ENCODE measurements around the gene SLC9A8. TPM values are rescaled to one million over a fixed set of nuclear protein-coding genes. Genes with fewer than 3 reads are reported as not detected.

The SLC9A8 gene
- polyA plus RNA-seq, 1 experiment = 2.3 TPM

DNA sequence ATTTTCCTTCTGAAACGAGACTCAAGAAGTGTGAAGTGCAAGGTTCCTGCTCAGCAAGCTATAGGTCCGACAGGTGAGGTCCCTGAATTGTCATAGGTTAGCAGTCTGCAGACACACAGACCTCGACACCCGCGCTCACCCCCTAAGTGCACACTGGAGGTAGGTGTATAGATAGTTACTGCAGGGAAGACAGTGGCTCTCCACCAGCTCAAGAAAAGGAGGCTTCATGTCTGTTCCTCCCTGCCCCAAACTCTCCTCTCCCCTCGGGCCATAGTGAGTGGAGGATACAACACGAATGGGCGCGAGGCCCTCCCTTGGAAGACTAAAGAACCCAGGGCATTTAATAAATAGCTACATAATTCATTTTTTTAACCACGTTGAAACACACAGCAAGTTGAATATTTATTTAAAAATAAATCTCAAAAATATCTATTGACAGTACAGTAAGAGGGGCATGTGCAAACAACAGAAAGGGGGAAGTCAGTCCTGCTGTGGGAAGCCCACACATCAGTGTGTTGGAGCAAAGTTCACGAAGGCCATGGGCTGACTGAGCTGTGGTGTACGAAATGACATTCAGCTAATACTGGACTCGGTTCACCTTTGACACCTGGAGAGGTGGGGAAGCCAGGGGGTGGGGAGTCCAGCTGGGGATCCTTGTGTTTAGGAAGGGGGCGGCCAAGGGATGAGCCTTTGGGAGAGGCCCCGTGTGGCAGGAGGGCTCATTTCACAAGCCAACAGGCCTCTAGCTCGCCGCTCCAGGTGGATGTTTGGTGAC lies 92.0 kb downstream of the SLC9A8 start:
- H3K4me3 ChIP-seq (ENCODE audit: low read depth, low read length) = no peak overlapping the region
- no peaks in the 10 kb centered on the region; the same call in 1 of the 2 replicates for H3K9me3 ChIP-seq (ENCODE audit: control insufficient read depth, insufficient read depth, low read length)
- CTCF ChIA-PET = interaction anchor here (1.6 kb wide), 1 partner anchor 16 kb away, joined by 7 read pairs; no protein-coding TSS in a partner anchor
- no peak for DNase-seq (ENCODE audit: low read depth, low spot score)
- no peak overlapping the region for H3K27ac ChIP-seq (ENCODE audit: low read depth, low read length)
- POLR2A ChIA-PET = no interaction called here
- H3K27me3 ChIP-seq (ENCODE audit: control insufficient read depth, insufficient read depth, low read length) = no peaks in the 10 kb centered on the region
- TF ChIP-seq, protein P1, sequence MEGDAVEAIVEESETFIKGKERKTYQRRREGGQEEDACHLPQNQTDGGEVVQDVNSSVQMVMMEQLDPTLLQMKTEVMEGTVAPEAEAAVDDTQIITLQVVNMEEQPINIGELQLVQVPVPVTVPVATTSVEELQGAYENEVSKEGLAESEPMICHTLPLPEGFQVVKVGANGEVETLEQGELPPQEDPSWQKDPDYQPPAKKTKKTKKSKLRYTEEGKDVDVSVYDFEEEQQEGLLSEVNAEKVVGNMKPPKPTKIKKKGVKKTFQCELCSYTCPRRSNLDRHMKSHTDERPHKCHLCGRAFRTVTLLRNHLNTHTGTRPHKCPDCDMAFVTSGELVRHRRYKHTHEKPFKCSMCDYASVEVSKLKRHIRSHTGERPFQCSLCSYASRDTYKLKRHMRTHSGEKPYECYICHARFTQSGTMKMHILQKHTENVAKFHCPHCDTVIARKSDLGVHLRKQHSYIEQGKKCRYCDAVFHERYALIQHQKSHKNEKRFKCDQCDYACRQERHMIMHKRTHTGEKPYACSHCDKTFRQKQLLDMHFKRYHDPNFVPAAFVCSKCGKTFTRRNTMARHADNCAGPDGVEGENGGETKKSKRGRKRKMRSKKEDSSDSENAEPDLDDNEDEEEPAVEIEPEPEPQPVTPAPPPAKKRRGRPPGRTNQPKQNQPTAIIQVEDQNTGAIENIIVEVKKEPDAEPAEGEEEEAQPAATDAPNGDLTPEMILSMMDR (IDR thresholded peaks at IDR 0.05; ENCODE audit: low read depth, low read length) = no peak

DNA sequence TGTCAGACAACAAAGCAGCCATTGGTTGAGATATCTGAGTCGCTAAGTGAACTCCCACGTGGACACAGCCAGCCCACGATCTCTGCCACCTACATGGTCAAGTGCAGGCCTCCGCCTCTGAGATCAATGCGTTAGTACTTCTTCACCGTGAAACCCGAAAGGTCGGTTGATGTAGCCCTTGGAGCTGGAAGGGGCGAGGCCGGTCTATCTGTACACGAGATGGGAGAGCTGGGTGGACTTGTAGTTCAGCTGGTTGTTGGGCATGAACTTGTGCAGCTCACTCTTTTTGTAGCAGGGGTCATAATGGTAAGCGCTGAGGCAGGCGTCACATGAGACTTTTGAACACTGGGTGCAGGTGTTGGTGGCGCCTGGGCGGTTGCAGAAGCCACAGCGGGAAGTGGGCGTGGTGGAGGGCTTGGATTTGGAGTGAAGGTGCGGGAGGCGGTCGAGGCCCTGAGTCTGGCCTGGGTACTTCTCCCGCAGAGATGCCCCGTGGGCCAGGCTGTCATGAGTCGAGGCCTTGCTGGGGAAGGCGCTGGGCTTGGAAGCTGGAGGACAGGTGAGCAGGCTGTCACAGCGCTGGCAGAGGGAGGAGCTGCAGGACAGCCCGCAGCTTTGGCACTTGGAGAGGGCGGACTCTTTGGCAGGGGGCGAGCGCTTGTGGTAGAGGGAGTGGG lies 92.9 kb downstream of the SLC9A8 start:
- ChIA-PET CTCF (interaction anchor here (2.0 kb wide), 1 partner anchor 17 kb away, joined by 5 read pairs; no protein-coding TSS in a partner anchor), POLR2A (no interaction called here)

GRCh38 chr20:49906101-49906604 lies 93.5 kb downstream of the SLC9A8 start:
- TF ChIP-seq, protein P1 (IDR thresholded peaks at IDR 0.05; ENCODE audit: low read depth, low read length) = no peak
- POLR2A ChIA-PET = no interaction called here
- CTCF ChIA-PET = interaction anchor here (0.6 to 2.0 kb wide), 2 partner anchors 17 to 137 kb away, joined by 3 to 5 read pairs; no protein-coding TSS in a partner anchor
- no peaks in the 10 kb centered on the region for H3K27me3 ChIP-seq (ENCODE audit: control insufficient read depth, insufficient read depth, low read length)
- DNase-seq (ENCODE audit: low read depth, low spot score) = no peak
- H3K27ac ChIP-seq (ENCODE audit: low read depth, low read length) = no peak overlapping the region
- H3K9me3 ChIP-seq (ENCODE audit: control insufficient read depth, insufficient read depth, low read length) = no peaks in the 10 kb centered on the region; the same call in 1 of the 2 replicates
- H3K4me3 ChIP-seq (ENCODE audit: low read depth, low read length) = no peak overlapping the region

More for the DNA sequence above, 92.9 kb downstream of the SLC9A8 start:
- TF ChIP-seq, protein P1 (IDR thresholded peaks at IDR 0.05; ENCODE audit: low read depth, low read length) = no peak
- DNase-seq (ENCODE audit: low read depth, low spot score) = no peak
- Histone ChIP-seq H3K27ac (ENCODE audit: low read depth, low read length) (no peak overlapping the region), H3K9me3 (ENCODE audit: control insufficient read depth, insufficient read depth, low read length) (no peaks in the 10 kb centered on the region; the same call in 1 of the 2 replicates), H3K4me3 (ENCODE audit: low read depth, low read length) (no peak overlapping the region), H3K27me3 (ENCODE audit: control insufficient read depth, insufficient read depth, low read length) (no peaks in the 10 kb centered on the region)

DNA sequence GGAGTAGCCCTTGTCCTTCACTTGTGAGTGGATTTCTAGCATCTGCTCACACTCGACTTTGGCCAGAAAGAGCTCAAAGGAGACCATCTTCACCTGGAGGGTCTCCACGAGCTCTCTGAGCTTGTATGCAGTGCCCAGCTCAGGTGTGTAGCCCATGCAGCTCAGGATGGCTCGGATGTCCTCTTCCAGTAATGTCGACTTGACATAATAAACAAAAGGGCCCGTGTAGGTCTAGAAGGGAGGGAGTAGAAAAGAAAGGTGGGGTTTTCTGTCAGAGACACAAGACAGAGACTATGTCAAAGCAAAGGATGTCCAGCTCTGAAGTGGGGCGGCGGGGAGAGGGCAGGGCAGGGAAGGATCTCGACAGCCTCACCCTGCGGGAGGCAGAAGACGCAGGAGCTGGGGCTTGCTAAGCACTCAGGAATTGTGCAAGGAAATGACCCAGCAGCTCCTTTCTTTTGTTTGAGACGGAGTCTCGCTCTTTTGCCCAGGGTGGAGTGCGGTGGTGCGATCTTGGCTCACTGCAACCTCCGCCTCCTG lies 94.1 kb downstream of the SLC9A8 start:
- Histone ChIP-seq H3K27ac (ENCODE audit: low read depth, low read length) (no peak overlapping the region), H3K9me3 (ENCODE audit: control insufficient read depth, insufficient read depth, low read length) (no peaks in the 10 kb centered on the region; the same call in 1 of the 2 replicates), H3K4me3 (ENCODE audit: low read depth, low read length) (no peak overlapping the region), H3K27me3 (ENCODE audit: control insufficient read depth, insufficient read depth, low read length) (no peaks in the 10 kb centered on the region)
- no peak for DNase-seq (ENCODE audit: low read depth, low spot score)
- POLR2A ChIA-PET = no interaction called here
- CTCF ChIA-PET = interaction anchor here (0.6 to 2.0 kb wide), 2 partner anchors 18 to 137 kb away, joined by 3 to 5 read pairs; no protein-coding TSS in a partner anchor
- TF ChIP-seq, protein P1 (IDR thresholded peaks at IDR 0.05; ENCODE audit: low read depth, low read length) = no peak

Data from AG04450 (cell line).